ENCODE measurements around the gene ADAMTS17.

DNA sequence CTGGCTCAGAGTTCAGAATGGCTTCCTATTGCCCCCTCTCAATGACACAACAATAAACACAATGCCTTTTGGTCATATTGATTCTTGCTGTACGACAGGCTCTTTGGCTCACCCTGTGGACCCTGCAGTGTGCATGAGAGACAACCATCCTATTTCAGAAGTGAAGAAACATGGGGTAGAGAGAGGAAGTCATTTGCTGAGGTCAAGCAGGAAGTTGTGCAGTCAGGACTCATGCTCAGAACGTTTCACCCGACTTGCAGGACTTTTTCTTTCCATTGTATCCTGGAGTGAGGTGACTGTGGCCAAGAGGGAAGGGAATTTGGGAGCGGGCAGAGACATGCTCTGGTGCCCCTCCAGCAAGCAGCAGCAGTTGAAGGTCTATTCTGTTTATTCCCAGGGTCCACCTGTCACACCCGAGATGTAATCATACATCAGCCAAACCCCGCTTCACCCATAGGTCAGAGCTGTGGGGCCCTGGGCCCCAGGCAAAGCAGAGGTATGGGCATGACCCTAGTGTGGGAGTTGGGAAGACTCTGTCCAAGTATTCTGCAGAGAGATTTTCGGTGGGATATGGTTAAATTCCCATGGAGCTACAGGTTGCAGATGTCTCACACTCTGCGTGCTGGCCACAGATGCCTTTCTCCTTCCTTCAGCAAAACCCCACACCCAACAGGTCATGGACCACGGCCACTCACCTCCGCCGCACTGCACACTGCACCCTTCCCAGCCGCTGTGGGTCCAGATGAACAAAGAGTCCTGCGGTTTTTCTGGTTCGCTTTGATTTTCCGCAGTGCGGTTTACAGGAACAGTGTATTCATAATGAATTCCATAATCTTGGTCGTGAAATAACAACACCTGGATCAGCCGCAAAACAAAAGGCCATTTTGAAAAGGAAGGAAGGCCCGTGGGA is 290.6 kb downstream of the ADAMTS17 start:
- TF ChIP-seq, protein P1, sequence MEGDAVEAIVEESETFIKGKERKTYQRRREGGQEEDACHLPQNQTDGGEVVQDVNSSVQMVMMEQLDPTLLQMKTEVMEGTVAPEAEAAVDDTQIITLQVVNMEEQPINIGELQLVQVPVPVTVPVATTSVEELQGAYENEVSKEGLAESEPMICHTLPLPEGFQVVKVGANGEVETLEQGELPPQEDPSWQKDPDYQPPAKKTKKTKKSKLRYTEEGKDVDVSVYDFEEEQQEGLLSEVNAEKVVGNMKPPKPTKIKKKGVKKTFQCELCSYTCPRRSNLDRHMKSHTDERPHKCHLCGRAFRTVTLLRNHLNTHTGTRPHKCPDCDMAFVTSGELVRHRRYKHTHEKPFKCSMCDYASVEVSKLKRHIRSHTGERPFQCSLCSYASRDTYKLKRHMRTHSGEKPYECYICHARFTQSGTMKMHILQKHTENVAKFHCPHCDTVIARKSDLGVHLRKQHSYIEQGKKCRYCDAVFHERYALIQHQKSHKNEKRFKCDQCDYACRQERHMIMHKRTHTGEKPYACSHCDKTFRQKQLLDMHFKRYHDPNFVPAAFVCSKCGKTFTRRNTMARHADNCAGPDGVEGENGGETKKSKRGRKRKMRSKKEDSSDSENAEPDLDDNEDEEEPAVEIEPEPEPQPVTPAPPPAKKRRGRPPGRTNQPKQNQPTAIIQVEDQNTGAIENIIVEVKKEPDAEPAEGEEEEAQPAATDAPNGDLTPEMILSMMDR (IDR thresholded peaks at IDR 0.05): no peak
- no peak for TF ChIP-seq POLR2A (IDR thresholded peaks at IDR 0.05)

All from testis (tissue), 2 donors.